GM12891 (cell line): Measurements from ENCODE around the gene DGCR8.

Experiments used
- POLR2AphosphoS5 ChIP-seq: IDR thresholded peaks from 2 replicates; pipeline ENCODE4 v1.6.1; 2011; ENCODE audit warnings: low read depth, low read length, control low read depth
- POU2F2 ChIP-seq: IDR thresholded peaks from 2 replicates; pipeline ENCODE4 v1.6.1; 2011; ENCODE audit warnings: low read depth, mild to moderate bottlenecking, control low read depth, low read length, moderate library complexity
- SPI1 ChIP-seq: IDR thresholded peaks from 2 replicates; pipeline ENCODE4 v1.6.1; 2011; ENCODE audit warnings: low read depth, low read length, control low read depth

GRCh38 chr22:20121856-20122415, 41.9 kb downstream of the DGCR8 start:
- no peak for TF ChIP-seq POLR2AphosphoS5
- TF ChIP-seq SPI1, result no peak
- TF ChIP-seq POU2F2, result no peak
